Activated T-cell treated with anti-CD3 and anti-CD28 coated beads, Interleukin-2, amount 50 U/mL, for 1 hour (primary cell): ENCODE measurements around the gene POLR1C.
"Not testable (repeated sequence)": the region's sequence is repeated elsewhere in the genome, so short reads cannot be mapped to it uniquely, and the experiment has no call there.

Experiments
- DNase-seq: peaks from one replicate; pipeline ENCODE4 v3.0.0-alpha.2; 2020

POLR1C gene

GRCh38 chr6:43510827-43511163, 6.1 kb upstream of the POLR1C start:
- no peak for DNase-seq

- DNase-seq = no peak
Measured at GRCh38 chr6:43511824-43512415, 5.0 kb upstream of the POLR1C start.

GRCh38 chr6:43515808-43516207, 1.1 kb upstream of the POLR1C start:
- DNase-seq = no peak

GRCh38 chr6:43516367-43516696, 557 bp upstream of the POLR1C start:
- no peak for DNase-seq

- DNase-seq = no peak
Measured at GRCh38 chr6:43517505-43518357, 842 bp downstream of the POLR1C start.

- no peak for DNase-seq
Measured at GRCh38 chr6:43520097-43520496, 3.2 kb downstream of the POLR1C start.

GRCh38 chr6:43521836-43522235, 4.9 kb downstream of the POLR1C start:
- DNase-seq = no peak

- DNase-seq = no peak
Measured at GRCh38 chr6:43522547-43523261, 5.8 kb downstream of the POLR1C start.

GRCh38 chr6:43523284-43523683, 6.4 kb downstream of the POLR1C start:
- DNase-seq = no peak

- DNase-seq = no peak
Measured at GRCh38 chr6:43524483-43524961, 7.6 kb downstream of the POLR1C start.

GRCh38 chr6:43532201-43532600, 15.3 kb downstream of the POLR1C start:
- DNase-seq = no peak

GRCh38 chr6:43538986-43539385, 22.1 kb downstream of the POLR1C start:
- not testable (repeated sequence) for DNase-seq

- not testable (repeated sequence) for DNase-seq
Measured at GRCh38 chr6:43539409-43539808, 22.5 kb downstream of the POLR1C start.

GRCh38 chr6:43540507-43540906, 23.6 kb downstream of the POLR1C start:
- no peak for DNase-seq

- no peak for DNase-seq
Measured at GRCh38 chr6:43541774-43542471, 25.0 kb downstream of the POLR1C start.

- DNase-seq = no peak
Measured at GRCh38 chr6:43544461-43544860, 27.6 kb downstream of the POLR1C start.

GRCh38 chr6:43547222-43547621, 30.3 kb downstream of the POLR1C start:
- no peak for DNase-seq

GRCh38 chr6:43557620-43558019, 40.7 kb downstream of the POLR1C start:
- DNase-seq = not testable (repeated sequence)

GRCh38 chr6:43559328-43559727, 42.4 kb downstream of the POLR1C start:
- no peak for DNase-seq

- DNase-seq = no peak
Measured at GRCh38 chr6:43570876-43571441, 54.1 kb downstream of the POLR1C start.
